ENCODE data around the gene ESAM. TPM values are rescaled to one million over a fixed set of nuclear protein-coding genes. Genes with fewer than 3 reads are reported as not detected.

The ESAM gene
- total and polyA plus RNA-seq, 10 of the 15 experiments (the other 5 are each of a cell fraction or from before 2014, with no cell fraction given): 2.7 to 43.6 (median 19.5) TPM

- TF ChIP-seq CHD2 (IDR thresholded peaks at IDR 0.05; ENCODE audit: borderline replicate concordance, low read depth, low read length) (no peak), JUNB (IDR thresholded peaks at IDR 0.05) (no peak), ETV6 (conservative IDR thresholded peaks at IDR 0.05 in 1 of 2, IDR thresholded peaks at IDR 0.05 in 1 of 2; ENCODE audit: borderline replicate concordance in 1 of 2, low read depth in 1 of 2) (no peak)
Observed at GRCh38 chr11:124768914-124769313, 6.8 kb upstream of the ESAM start (continued).

- no peaks in the 10 kb centered on the region for H3K4me1 ChIP-seq (ENCODE audit: control insufficient read depth, insufficient read depth, low read length)
- no peak for DNase-seq (ENCODE audit: low read depth, low spot score)
- H3K27me3 ChIP-seq (replicated peaks in 1 of 2; ENCODE audit: control insufficient read depth in 2 of 2, insufficient read depth in 2 of 2, low read length in 1 of 2): no peaks in the 10 kb centered on the region
- FAIRE-seq: no peak
- H3K4me2 ChIP-seq (ENCODE audit: control insufficient read depth, insufficient read depth): no peak overlapping the region
- H4K20me1 ChIP-seq (ENCODE audit: control insufficient read depth, insufficient read depth): no peaks in the 10 kb centered on the region
- no TSS peak for BruUV-seq (replicated peaks)
- in situ Hi-C loops (cut with MboI): no loop called here
- no peak overlapping the region for H3K27ac ChIP-seq (ENCODE audit: control insufficient read depth, insufficient read depth)
- intact Hi-C loops (cut with micrococcal nuclease; ENCODE audit: unreplicated experiment): no loop called here
- H3K36me3 ChIP-seq (ENCODE audit: control insufficient read depth in 2 of 2, insufficient read depth in 2 of 2, low read length in 1 of 2): peaks cover 0 to 3% of the 10 kb centered on the region in 2 experiments; a peak in 2 of 4 replicates
- ChIA-PET POLR2A (interaction anchor here (0.6 to 1.3 kb wide), 3 partner anchors 20 to 29 kb away, joined by 4 to 6 read pairs (median 5); no protein-coding TSS in a partner anchor), RAD21 (ENCODE audit: unreplicated experiment) (interaction anchor here (0.7 to 1.3 kb wide), 4 partner anchors 71 to 103 kb away, joined by 3 read pairs; no protein-coding TSS in a partner anchor), CTCF (interaction anchor here (0.6 to 16.3 kb wide), 8 partner anchors 10 to 95 kb away, joined by 3 to 272 read pairs (median 6); partner anchors contain the start of genes MSANTD2, NRGN, SIAE and SPA17), SMC1A (ENCODE audit: uncharacterized antibody, unreplicated experiment) (interaction anchor here (0.6 to 4.8 kb wide), 5 partner anchors 20 to 1680 kb away, joined by 3 to 20 read pairs (median 3); no protein-coding TSS in a partner anchor)
- 97% methylated on average over 2 of the region's 2 CpGs for WGBS (ENCODE audit: insufficient coverage, insufficient replicate concordance, low lambda C conversion rate, missing lambda C conversion rate)
- H3K79me2 ChIP-seq (ENCODE audit: control insufficient read depth, insufficient read depth, low read length): peaks cover 9% of the 10 kb centered on the region
- H3K9ac ChIP-seq (ENCODE audit: control insufficient read depth, insufficient read depth, low read length): no peak overlapping the region
- no peak overlapping the region for H3K4me3 ChIP-seq
- no peak for ATAC-seq
- H3K9me3 ChIP-seq (replicated peaks; ENCODE audit: control insufficient read depth, insufficient read depth, low read length): no peaks in the 10 kb centered on the region
- no peak overlapping the region for H2AFZ ChIP-seq (ENCODE audit: control insufficient read depth, low read depth, low read length)
- TF ChIP-seq ZNF384 (IDR thresholded peaks at IDR 0.05; ENCODE audit: borderline replicate concordance, low read depth, low read length) (no peak), ESRRA (IDR thresholded peaks at IDR 0.05; ENCODE audit: low read length) (no peak), E2F8 (IDR thresholded peaks at IDR 0.05; ENCODE audit: low read depth, partially characterized antibody) (no peak), RFX5 (IDR thresholded peaks at IDR 0.05; ENCODE audit: low read depth, low read length) (no peak), CBX3 (IDR thresholded peaks at IDR 0.05; ENCODE audit: borderline replicate concordance, low read depth) (no peak), TCF7 (IDR thresholded peaks at IDR 0.05; ENCODE audit: borderline replicate concordance) (no peak), ATF7 (IDR thresholded peaks at IDR 0.05; ENCODE audit: low read depth) (no peak), HDAC6 (IDR thresholded peaks at IDR 0.05; ENCODE audit: unreplicated experiment) (no peak), SIX5 (IDR thresholded peaks at IDR 0.05; ENCODE audit: low read depth, low read length, severe bottlenecking) (no peak), BCL3 (IDR thresholded peaks at IDR 0.05; ENCODE audit: borderline replicate concordance, insufficient read depth, low read depth, low read length, poor library complexity, severe bottlenecking) (no peak), NBN (IDR thresholded peaks at IDR 0.05) (no peak), FOS (IDR thresholded peaks at IDR 0.05; ENCODE audit: borderline replicate concordance, extremely low read depth, insufficient read length) (no peak), BACH1 (IDR thresholded peaks at IDR 0.05; ENCODE audit: borderline replicate concordance) (no peak), IRF5 (IDR thresholded peaks at IDR 0.05; ENCODE audit: borderline replicate concordance) (no peak), JUNB (IDR thresholded peaks at IDR 0.05) (no peak), STAT1 (conservative IDR thresholded peaks at IDR 0.05) (no peak)
Observed at GRCh38 chr11:124766156-124766555, 4.1 kb upstream of the ESAM start.

Measured in GM12878 (cell line).